GM19455 (cell line): ENCODE results near the gene OMP.

Experiments used
- ATAC-seq: cut with Tn5 transposase; IDR thresholded peaks from one replicate; pipeline ENCODE4 v1.9.1; 2021; ENCODE audit not compliant: unreplicated experiment

The OMP gene

GRCh38 chr11:77151804-77152509 is 49.3 kb downstream of the OMP start:
- no peak for ATAC-seq

GRCh38 chr11:77152846-77153245 is 50.2 kb downstream of the OMP start:
- no peak for ATAC-seq
